Measurements from ENCODE around the gene ADAMTSL4.

ADAMTSL4 gene

GRCh38 chr1:150552128-150552910 is 3.1 kb downstream of the ADAMTSL4 start:
- no peak for TF ChIP-seq CTCF (IDR thresholded peaks at IDR 0.05; ENCODE audit: borderline replicate concordance, insufficient read depth, low read depth, low read length)
- H3K4me3 ChIP-seq (ENCODE audit: low read depth, low read length): no peak overlapping the region

GRCh38 chr1:150552911-150553289 is 3.7 kb downstream of the ADAMTSL4 start:
- H3K4me3 ChIP-seq (ENCODE audit: low read depth, low read length): no peak overlapping the region
- no peak for TF ChIP-seq CTCF (IDR thresholded peaks at IDR 0.05; ENCODE audit: borderline replicate concordance, insufficient read depth, low read depth, low read length)

GRCh38 chr1:150553392-150554085 is 4.3 kb downstream of the ADAMTSL4 start:
- no peak for TF ChIP-seq CTCF (IDR thresholded peaks at IDR 0.05; ENCODE audit: borderline replicate concordance, insufficient read depth, low read depth, low read length)
- no peak overlapping the region for H3K4me3 ChIP-seq (ENCODE audit: low read depth, low read length)

GRCh38 chr1:150554086-150554452 is 4.9 kb downstream of the ADAMTSL4 start:
- TF ChIP-seq CTCF (IDR thresholded peaks at IDR 0.05; ENCODE audit: borderline replicate concordance, insufficient read depth, low read depth, low read length): no peak
- H3K4me3 ChIP-seq (ENCODE audit: low read depth, low read length): no peak overlapping the region

- H3K4me3 ChIP-seq (ENCODE audit: low read depth, low read length): no peak overlapping the region
- TF ChIP-seq CTCF (IDR thresholded peaks at IDR 0.05; ENCODE audit: borderline replicate concordance, insufficient read depth, low read depth, low read length): no peak
These were observed 6.2 kb downstream of the ADAMTSL4 start for GRCh38 chr1:150555198-150555970.

- no peak for TF ChIP-seq CTCF (IDR thresholded peaks at IDR 0.05; ENCODE audit: borderline replicate concordance, insufficient read depth, low read depth, low read length)
- H3K4me3 ChIP-seq (ENCODE audit: low read depth, low read length): no peak overlapping the region
These were observed 7.0 kb downstream of the ADAMTSL4 start for GRCh38 chr1:150555971-150556865.
